Measurements from ENCODE around the gene GPN2.
A peak's percentile ranks its signal among the peaks of the same experiment; 100 is the strongest.
"Not testable (repeated sequence)": the region's sequence is repeated elsewhere in the genome, so short reads cannot be mapped to it uniquely, and the experiment has no call there.

Gene GPN2

DNA sequence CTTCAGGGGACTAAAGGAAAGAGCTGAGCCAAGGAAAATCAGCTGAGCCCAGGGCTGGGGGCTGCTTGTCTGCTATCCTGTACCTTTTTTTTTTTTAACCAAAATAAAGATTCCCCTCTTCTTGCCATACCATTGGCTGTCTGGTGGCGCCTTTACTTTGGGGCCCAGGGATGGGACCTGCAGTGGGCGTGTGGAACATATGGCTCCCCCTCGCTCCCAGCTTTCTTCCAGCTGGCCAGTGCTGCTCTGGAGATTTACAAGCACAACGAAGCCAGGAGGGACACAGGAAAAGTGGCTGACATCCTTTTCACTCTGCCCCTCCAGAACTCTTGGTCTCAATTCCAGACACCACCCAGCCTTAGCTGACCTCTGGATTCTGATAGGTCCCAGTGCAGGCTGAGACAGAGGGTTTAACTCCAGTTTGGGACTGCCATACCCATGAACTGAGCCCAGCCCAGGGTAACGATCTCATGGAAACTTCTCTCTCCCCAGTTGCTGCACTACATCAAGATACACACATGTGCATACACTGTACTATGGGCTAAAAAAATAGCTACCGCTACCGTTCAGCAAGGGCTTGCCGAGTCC, 32.5 kb downstream of the GPN2 start:
- DNase-seq (ENCODE audit: low read depth), result no peak

- DNase-seq (ENCODE audit: low read depth), result no peak
Measured at GRCh38 chr1:26856604-26857469, 33.2 kb downstream of the GPN2 start.

GRCh38 chr1:26856181-26856580, 33.9 kb downstream of the GPN2 start:
- DNase-seq (ENCODE audit: low read depth), result no peak

DNA sequence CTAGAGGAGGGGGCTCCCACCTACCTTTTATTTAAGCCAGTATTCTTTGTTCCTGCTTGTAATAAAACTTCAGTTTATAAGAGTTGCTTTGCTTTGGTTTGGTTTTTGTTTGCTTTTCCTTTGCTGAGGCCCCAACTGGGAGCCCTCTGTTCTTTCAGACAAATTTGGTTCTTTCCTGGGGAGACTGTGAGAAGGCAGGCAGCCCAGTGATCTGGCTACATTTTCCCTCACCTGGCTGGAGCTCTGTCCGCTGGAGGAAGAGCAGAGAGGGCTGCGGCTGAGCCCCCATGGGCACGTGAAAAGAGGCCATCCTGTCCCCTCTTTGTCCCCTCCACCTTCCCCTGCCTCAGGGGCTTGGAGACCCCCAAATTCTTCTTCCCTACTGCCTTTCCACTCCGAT, 34.4 kb downstream of the GPN2 start:
- no peak for DNase-seq (ENCODE audit: low read depth)

GRCh38 chr1:26854906-26855305, 35.2 kb downstream of the GPN2 start:
- no peak for DNase-seq (ENCODE audit: low read depth)

GRCh38 chr1:26853600-26853999, 36.5 kb downstream of the GPN2 start:
- DNase-seq (ENCODE audit: low read depth), result no peak

- peak; percentile 65 for DNase-seq (ENCODE audit: low read depth)
Measured at GRCh38 chr1:26853156-26853555, 36.9 kb downstream of the GPN2 start.

GRCh38 chr1:26852701-26853100, 37.4 kb downstream of the GPN2 start:
- no peak for DNase-seq (ENCODE audit: low read depth)

GRCh38 chr1:26851106-26851684, 38.9 kb downstream of the GPN2 start:
- DNase-seq (ENCODE audit: low read depth), result no peak

DNA sequence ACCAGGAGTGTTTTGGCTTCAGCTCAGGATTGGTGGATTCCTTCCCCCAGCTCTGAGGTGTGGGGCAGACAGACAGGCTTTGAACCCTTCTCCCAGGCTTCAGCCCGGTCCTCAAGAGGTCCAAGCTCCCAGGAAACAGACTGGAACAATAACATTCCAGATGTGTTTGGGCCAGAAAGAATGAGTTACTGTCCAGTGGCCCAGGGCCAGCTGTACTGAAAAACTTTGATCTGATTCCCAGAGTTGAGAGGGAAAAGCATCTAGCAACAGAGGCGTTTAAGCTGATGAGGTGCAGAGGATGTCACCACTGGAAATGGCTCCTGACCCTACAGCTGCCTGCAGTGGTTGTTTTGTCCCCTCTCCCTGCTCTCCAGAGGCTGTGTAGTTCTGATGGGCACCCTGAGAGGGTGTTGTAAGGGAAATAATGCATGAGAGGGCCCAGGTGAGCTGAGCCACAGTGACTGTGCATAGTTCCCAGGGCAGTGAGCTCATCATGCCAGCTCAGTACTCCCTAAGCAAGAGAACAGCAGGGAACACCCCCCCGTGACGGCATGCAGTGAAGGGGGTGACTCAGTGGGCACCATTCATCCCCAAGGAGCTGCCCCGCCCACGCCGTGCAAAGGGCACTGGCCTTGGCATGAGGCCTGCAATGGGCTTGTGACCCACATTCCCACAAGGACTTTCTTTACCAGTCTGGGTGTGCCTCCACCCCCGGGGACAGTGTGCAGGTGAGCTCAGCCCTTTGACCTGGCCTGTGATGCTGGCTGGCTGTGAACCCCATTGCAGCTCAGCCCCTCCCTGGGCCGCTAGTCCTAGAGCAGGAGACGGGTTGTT, 40.9 kb downstream of the GPN2 start:
- no peak for DNase-seq (ENCODE audit: low read depth)

DNA sequence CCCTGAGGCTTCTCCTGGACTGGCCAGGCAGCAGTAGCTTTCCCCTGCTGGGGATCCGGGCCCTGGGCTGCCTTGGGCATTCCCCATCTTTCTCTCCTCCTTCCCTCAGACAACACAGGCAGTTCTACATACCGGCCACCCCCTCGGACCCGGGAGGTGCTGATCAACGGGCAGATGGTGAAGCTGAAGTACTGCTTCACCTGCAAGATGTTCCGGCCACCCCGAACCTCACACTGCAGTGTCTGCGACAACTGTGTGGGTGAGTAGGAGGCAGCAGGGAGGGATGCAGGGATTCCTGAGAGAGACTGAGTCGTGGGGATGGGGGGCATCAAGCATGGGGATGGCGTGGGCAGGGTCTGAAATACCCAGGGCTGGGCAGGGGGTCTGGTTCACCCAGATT, 41.6 kb downstream of the GPN2 start:
- DNase-seq (ENCODE audit: low read depth), result no peak

DNA sequence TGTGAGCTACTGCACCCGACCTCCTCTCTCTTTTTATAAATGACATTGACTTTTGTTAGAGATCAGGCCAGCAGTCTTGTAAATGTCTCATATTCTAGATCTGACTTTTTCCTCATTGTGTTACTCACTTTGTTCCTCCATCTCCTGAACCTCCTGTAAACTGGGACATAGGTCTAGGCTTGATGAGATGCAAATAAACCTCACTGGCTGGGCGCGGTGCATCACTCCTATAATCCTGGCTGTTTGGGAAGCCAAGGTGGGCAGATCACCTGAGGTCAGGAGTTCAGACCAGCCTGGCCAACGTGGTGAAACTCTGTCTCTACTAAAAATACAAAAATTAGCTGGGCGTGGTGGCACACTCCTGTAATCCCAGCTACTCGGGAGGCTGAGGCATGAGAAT, 42.3 kb downstream of the GPN2 start:
- not testable (repeated sequence) for DNase-seq (ENCODE audit: low read depth)

DNA sequence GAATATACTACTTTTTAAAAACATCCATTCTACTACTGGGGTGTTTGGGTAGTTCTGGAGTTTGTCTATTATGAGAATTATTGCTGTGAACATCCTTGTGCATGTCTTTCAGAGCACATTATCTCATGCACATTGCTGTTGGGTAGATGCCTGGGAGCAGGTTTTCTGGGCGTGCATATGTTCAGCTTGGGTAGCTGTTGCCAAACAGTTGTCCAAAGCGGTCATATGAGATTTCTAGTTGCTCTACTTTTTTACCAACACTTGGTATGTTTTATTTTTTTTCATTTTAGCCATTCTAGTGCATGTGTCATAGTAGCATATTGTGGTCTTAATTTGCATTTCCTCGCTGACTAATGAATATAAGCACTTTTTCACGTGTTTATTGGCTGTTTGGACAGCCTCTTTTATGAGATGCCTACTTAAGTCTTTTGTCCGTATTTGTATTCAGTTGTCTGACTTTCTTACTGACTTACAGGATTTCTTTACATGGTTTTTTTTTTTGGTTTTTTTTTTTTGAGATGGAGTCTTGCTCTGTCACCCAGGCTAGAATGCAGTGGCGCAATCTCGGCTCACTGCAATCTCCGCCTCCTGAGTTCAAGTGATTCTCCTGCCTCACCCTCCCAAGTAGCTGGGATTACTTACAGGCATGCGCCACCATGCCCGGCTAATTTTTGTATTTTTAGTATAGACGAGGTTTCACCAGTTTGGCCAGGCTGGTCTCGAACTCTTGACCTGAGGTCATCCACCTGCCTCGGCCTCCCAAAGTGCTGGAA, 45.5 kb downstream of the GPN2 start:
- DNase-seq (ENCODE audit: low read depth), result no peak

DNA sequence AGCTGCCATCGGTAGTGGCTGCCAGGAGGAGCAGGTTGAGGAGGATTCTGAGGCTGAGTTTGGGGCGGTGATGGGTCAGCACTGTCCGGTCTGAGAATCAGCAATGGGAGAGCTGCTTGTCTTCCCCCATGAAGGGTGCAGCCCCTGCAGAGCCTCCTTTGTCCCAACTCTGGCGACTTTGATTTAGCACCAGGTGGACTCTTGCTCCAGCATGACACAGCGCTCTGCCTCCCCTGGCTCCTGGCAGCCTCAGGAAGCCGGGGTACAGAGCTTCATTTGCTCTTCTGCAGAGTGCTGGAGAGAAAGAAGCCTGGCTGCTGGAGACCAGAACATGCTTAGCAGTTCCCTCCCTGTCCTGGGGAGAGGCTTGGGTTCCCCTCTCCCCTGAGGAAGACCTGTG, 50.3 kb downstream of the GPN2 start:
- DNase-seq (ENCODE audit: low read depth), result no peak

DNA sequence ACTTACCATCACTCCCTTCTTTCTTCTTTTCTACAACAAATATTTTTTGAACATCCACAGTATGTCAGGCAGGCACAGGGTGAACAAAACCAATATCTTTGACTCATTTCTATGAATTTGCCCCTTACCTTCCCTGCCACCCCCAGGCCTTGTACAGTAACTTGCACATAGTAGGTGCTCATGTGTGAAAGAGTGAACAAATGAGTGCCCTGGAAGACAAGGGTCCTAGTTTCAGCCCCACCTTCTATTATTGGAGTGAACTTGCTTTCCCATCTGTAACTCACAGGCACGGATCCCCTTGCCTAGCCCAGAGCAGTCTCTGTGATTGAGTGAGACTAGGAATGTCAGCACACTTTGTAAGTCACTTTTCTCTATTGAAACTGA, 50.8 kb downstream of the GPN2 start:
- no peak for DNase-seq (ENCODE audit: low read depth)

- DNase-seq (ENCODE audit: low read depth), result peak; percentile 45
Measured at GRCh38 chr1:26838474-26839338, 51.4 kb downstream of the GPN2 start.

DNA sequence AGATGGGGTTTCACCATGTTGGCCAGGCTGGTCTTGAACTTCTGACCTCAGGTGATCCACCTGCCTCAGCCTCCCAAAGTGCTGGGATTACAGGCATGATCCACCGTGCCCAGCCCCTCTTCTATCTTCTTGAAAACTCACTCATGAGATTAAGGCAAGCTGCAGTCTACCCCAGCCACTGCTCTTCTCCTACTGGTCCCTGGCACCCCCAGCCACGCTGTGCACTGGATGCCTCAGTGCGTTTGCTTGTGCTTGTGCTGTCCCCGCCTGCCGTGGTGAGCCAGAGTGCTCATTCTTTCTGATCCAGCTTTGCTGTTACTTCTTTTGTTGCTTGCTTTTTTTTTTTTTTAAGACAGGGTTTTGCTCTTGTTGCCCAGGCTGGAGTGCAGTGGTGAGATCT, 52.4 kb downstream of the GPN2 start:
- not testable (repeated sequence) for DNase-seq (ENCODE audit: low read depth)

DNA sequence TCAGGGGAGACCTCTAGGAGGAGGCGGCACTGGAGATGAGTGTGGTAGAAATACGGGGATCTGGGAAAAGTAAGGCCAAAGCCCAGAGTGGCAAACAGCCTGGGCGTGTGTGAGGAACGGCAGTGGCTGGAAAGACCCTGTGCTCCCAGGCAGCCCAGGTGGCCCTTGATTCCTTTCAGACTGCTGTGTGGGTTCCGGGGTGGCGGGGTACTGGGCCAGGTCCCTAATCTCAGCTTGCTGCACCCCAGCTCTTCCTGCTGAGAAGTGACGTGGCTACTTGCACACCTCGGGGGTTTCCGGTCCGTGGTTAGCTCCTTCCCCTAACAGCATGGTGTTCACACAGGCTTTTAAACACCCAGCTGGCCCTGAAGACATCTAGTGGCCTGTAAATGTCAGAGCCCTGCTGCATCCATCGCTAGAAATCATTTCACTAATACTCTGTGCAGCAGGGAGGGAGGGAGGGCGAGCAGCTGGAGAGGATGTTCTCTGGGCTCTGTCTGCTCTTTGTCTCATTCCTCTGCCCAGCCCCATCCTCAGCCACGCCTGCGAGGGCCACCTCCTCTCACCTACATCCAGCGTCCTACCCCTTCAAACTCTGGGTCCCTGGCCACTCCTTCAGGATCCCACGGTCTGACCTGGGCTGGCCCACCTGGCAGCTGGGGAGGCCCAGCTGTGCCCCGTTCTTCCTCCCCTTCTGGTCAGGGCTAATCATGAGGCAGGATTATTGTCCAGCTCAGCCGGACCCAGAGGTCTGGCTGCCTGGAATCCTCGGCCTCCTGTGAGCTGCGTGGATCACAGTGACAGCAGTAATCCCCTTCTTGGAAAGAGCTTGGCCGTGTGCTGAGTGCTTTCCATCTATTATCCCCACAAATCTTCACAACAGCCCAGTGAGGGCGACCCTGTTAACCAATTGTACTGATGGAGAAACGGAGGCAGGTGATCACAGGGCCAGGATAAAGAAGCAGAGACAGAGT, 56.4 kb downstream of the GPN2 start:
- peak; percentile 71 for DNase-seq (ENCODE audit: low read depth)

DNA sequence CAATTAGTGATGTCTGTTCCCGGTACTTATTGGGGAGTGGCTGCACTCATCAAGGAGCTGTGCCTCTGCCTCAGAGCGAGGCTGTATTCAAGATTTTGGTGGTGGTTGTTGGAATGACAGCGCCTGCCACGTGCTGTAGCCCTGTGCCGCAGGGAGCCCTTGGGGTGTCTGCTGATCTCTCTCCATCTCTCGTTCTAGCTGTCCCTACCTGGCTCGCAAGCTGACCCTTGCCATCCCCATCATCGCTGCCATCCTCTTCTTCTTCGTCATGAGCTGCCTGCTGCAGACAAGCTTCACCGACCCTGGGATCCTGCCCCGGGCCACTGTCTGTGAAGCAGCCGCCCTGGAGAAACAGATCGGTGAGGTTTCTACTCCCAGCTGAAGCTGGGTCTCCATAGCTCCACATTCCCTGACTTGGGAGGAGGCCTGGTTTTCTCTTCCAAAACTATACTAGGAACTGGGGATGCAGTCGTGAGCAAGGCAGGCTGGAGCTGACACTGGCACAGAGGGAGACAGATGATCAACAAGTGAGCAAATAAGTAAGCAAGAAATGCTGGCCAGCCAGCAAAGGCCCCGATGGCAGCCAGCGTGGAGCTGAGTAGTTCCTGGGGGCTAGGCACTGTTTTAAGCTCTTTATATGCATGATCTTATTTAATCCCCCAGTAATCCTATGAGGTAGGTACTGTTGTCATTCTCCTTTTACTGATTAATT, 57.7 kb downstream of the GPN2 start:
- no peak for DNase-seq (ENCODE audit: low read depth)

All from activated T-cell treated with anti-CD3 and anti-CD28 coated beads for 48 hours (primary cell).